ENCODE results near the gene ULK2.
A peak's percentile ranks its signal among the peaks of the same experiment; 100 is the strongest.

DNA sequence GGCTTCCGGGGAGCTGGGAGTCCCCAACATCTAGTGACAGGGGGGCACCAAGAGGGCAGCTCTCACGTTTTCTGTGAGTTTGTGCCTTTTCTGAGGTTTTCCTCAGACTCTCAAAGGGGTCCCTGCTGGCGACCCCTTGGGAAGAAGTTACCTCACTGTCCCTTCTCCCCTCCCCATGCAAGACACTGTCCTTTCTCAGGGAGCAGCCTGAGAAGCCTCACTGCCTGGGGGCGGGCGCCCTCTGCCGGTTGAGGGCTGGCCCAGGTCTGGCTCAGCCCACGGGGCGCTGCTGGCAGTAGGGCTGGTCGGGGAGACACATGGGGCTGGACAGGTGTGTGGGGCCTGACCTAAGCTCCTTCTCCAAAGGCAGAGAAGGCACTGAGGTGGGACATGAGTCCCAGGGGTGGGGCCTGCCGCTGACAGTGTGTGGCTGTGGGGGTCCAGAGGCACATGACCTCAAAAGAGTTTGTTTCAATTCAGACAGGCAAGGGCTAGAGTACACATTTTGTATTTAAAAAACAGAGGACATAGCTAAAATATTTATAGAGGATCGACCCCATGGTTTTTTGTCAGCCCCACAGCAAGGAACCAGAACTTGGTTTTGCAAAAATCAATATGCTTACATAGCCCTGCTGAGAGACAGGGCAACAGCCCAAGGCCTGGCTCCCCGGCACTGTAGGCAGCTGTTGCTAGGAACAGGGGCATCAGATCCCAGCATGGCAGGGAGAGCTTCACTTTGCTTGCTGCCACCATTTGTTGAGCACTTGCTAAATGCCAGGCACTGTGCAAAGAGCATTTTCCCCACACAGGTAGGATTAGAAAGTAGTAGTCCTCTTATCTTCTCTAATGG is 101.1 kb downstream of the ULK2 start:
- TF ChIP-seq MYC (CRISPR knock-in tag; IDR thresholded peaks at IDR 0.05; ENCODE audit: borderline replicate concordance) (peak; percentile 45; the same call in 1 of the 2 replicates), ZMAT5 (CRISPR knock-in tag; IDR thresholded peaks at IDR 0.05; ENCODE audit: borderline replicate concordance, low read depth) (no peak), BCL6 (CRISPR knock-in tag; IDR thresholded peaks at IDR 0.05) (no peak), NAIF1 (CRISPR knock-in tag; IDR thresholded peaks at IDR 0.05; ENCODE audit: borderline replicate concordance) (no peak), HNRNPLL (IDR thresholded peaks at IDR 0.05; ENCODE audit: low read depth, low read length, poor library complexity, severe bottlenecking) (peak; percentile 28), MIER3 (CRISPR knock-in tag; IDR thresholded peaks at IDR 0.05; ENCODE audit: borderline replicate concordance) (no peak), ZBTB7A (CRISPR knock-in tag; IDR thresholded peaks at IDR 0.05) (no peak), NFYB (CRISPR knock-in tag; IDR thresholded peaks at IDR 0.05) (no peak), POLR2AphosphoS2 (IDR thresholded peaks at IDR 0.05; ENCODE audit: low read depth, low read length) (no peak), ZBTB49 (CRISPR knock-in tag; IDR thresholded peaks at IDR 0.05; ENCODE audit: borderline replicate concordance) (no peak), TIGD3 (CRISPR knock-in tag; IDR thresholded peaks at IDR 0.05; ENCODE audit: borderline replicate concordance) (no peak)
- TF ChIP-seq, protein P1, sequence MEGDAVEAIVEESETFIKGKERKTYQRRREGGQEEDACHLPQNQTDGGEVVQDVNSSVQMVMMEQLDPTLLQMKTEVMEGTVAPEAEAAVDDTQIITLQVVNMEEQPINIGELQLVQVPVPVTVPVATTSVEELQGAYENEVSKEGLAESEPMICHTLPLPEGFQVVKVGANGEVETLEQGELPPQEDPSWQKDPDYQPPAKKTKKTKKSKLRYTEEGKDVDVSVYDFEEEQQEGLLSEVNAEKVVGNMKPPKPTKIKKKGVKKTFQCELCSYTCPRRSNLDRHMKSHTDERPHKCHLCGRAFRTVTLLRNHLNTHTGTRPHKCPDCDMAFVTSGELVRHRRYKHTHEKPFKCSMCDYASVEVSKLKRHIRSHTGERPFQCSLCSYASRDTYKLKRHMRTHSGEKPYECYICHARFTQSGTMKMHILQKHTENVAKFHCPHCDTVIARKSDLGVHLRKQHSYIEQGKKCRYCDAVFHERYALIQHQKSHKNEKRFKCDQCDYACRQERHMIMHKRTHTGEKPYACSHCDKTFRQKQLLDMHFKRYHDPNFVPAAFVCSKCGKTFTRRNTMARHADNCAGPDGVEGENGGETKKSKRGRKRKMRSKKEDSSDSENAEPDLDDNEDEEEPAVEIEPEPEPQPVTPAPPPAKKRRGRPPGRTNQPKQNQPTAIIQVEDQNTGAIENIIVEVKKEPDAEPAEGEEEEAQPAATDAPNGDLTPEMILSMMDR (CRISPR knock-in tag; IDR thresholded peaks at IDR 0.05) = peak; percentile 99

Measured in HepG2 (cell line).